ENCODE data around the gene ZBTB46.
"Not testable (repeated sequence)": the region's sequence is repeated elsewhere in the genome, so short reads cannot be mapped to it uniquely, and the experiment has no call there.

ZBTB46 gene

GRCh38 chr20:63732118-63733095 lies 98.7 kb downstream of the ZBTB46 start:
- FAIRE-seq: no peak

GRCh38 chr20:63731410-63731809 lies 99.7 kb downstream of the ZBTB46 start:
- FAIRE-seq: no peak

GRCh38 chr20:63730189-63730733 lies 100.8 kb downstream of the ZBTB46 start:
- FAIRE-seq: not testable (repeated sequence)

- not testable (repeated sequence) for FAIRE-seq
Measured at GRCh38 chr20:63722967-63723622, 108.0 kb downstream of the ZBTB46 start.

GRCh38 chr20:63718996-63719395 lies 112.1 kb downstream of the ZBTB46 start:
- FAIRE-seq: no peak

- no peak for FAIRE-seq
Measured at GRCh38 chr20:63714858-63715257, 116.2 kb downstream of the ZBTB46 start.

GRCh38 chr20:63712191-63712590 lies 118.9 kb downstream of the ZBTB46 start:
- FAIRE-seq: no peak

- no peak for FAIRE-seq
Measured at GRCh38 chr20:63711085-63711645, 119.9 kb downstream of the ZBTB46 start.

GRCh38 chr20:63709149-63709527 lies 121.9 kb downstream of the ZBTB46 start:
- FAIRE-seq: no peak

GRCh38 chr20:63708301-63709148 lies 122.5 kb downstream of the ZBTB46 start:
- no peak for FAIRE-seq

- FAIRE-seq: no peak
Measured at GRCh38 chr20:63707558-63708300, 123.3 kb downstream of the ZBTB46 start, which contains the start of the genes ARFRP1 and ZGPAT. Gene ARFRP1 (minus strand): TSS chr20:63707976. CDS start chr20:63707091, 885 bp downstream. Gene ZGPAT (plus strand): TSS chr20:63708039. CDS start chr20:63708581, 542 bp downstream.

GRCh38 chr20:63706852-63707557 lies 124.1 kb downstream of the ZBTB46 start:
- FAIRE-seq: no peak

GRCh38 chr20:63706027-63706695 lies 124.9 kb downstream of the ZBTB46 start:
- no peak for FAIRE-seq

- no peak for FAIRE-seq
Measured at GRCh38 chr20:63705232-63706026, 125.6 kb downstream of the ZBTB46 start.

- FAIRE-seq: no peak
Measured at GRCh38 chr20:63704749-63705117, 126.3 kb downstream of the ZBTB46 start.

- no peak for FAIRE-seq
Measured at GRCh38 chr20:63703976-63704748, 126.9 kb downstream of the ZBTB46 start.

GRCh38 chr20:63703471-63703975 lies 127.5 kb downstream of the ZBTB46 start:
- FAIRE-seq: no peak

Measured in colon (tissue), 2 donors.